NCI-H82 treated with DMSO at 0.1 percent for 48 hours (cell line): ENCODE results near the gene CD69.

ENCODE experiments used
- DNase-seq: peaks from one replicate; lab custom pipeline; 2025; ENCODE audit not compliant: unreplicated experiment; lab: John Stamatoyannopoulos, UW

CD69 gene

DNA sequence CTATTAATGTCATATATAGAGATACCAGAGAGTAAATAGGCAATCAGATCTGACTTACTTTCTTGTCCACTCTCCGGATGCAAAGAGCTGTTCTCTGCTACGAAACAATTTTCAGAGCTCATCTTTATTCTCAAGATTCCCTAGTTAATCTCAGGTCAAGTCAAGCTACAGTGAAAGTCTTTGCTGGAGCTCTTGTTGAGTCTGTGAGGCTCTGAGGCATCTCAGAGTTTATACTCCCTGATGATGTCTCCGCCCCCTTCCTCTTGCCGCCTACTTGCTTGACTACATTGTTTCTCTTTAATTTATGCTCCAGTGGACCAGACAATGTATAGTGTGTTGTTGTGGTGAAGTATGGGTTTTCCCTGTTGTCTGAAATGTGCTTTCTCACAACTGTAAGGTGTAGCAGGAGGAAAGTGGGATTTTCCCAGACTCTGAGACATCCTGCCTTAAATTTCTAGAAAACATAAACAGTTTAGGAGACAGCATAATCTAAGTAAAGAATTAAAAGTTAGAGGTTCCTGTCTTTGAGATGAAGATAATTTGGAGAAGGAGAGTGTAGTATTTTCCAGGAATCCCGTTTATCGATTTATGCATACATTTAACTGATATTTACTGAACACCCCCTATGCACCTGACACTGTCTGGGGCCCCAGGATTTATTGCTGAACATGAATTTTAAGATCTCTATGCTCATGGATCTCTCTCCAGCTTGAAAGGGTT, at the start of gene CD69:
Gene CD69, minus strand, starts transcription at position 203 of the 720 bp plus-strand sequence. Its CDS starts 81 bp downstream, at position 122.
- no peak for DNase-seq

- no peak for DNase-seq
Observed at GRCh38 chr12:9809866-9810265, 49.2 kb upstream of the CD69 start.

DNA sequence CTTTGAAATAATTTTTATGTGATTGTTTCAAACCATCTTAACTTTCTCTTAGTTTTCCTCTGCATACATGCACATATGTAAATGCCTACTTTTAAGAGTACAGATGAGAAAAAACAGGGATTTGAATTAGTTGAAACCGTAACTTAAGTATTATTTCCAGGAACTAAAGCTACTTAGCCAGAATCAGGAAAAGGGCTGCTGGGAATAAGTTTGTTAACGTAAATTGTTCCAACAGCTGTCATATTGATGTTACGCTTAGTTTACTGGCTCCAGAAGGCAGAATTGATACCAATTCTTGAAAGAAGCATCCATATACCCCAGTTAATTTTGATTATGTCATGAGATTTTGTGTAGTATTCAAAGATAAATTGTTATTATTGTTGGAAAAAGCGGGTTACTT, 48.6 kb upstream of the CD69 start:
- no peak for DNase-seq

DNA sequence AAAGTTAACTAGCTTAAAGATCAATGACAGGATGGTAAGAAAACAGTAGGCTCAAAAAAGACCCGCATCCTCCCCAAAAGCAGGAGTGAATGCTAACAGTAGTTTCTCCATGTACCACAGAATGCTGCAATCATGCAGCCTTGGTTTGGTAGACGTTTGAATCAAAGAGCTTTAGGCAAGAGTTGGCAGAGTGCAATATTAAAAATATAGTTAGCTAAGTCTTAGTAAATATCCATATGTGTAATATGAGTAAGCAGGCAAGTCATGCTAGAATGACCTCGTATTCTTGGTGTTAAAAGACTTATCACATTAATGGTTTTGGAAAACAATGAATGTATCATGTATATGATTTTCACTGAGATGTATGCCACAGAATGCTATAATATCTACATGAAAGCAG, 47.8 kb upstream of the CD69 start:
- no peak for DNase-seq

DNA sequence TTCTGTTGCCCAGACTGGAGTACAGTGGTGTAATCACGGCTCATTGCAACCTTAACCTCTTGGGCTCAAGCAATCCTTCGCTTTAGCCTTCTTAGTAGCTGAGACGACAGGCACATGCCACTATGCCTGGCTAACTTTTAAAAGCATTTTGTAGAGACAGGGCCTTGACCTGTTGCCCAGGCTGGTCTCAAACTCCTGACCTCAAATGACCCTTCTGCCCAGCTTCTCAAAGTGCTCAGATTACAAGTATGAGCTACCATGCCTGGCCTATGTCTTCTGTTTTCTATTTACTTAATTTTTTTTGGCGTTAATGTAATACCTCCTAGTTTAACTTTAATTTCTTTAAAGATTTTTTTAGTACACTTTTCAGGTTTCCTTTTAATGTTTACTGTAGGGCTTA, 46.0 kb upstream of the CD69 start:
- no peak for DNase-seq

- no peak for DNase-seq
Observed at GRCh38 chr12:9805883-9806282, 45.2 kb upstream of the CD69 start.

DNA sequence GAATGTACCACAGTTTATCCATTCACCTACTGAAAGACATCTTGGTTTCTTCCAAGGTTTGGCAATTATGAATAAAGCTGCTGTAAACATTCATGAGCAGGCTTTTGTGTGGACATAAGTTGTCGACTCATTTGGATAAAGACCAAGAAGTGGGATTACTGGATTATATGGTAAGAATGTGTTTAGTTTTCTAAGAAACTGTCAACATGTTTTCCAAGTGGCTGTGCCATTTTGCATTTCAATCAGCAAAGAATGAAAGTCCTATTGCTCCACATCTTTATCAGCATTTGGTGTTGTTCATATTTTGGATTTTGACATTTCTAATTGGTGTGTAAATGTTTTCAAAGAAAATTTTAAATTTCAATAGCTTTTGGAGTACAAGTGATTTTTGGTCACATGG, 39.3 kb upstream of the CD69 start:
- DNase-seq, result no peak

GRCh38 chr12:9797722-9798619, 37.3 kb upstream of the CD69 start:
- DNase-seq, result peak; percentile 0

DNA sequence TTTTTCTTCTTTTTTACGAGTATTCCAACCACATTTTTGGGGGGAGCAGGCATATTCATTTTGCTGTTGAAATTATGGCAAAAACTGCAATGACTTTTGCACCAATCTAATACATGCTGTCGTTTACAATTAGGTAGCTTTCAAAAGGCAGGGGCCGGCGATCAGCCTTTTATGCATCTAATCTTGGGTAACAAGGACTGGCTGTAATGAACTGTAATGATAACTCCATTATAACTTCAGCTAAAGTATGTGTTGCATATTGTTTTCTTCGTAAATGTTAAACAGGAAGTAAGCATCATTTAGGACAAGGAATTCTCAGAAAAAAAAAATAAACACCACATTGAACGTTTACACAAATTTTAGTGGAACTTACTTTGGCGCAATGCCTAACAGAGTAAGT, 36.3 kb upstream of the CD69 start:
- no peak for DNase-seq

GRCh38 chr12:9796346-9796745, 35.6 kb upstream of the CD69 start:
- DNase-seq, result no peak

DNA sequence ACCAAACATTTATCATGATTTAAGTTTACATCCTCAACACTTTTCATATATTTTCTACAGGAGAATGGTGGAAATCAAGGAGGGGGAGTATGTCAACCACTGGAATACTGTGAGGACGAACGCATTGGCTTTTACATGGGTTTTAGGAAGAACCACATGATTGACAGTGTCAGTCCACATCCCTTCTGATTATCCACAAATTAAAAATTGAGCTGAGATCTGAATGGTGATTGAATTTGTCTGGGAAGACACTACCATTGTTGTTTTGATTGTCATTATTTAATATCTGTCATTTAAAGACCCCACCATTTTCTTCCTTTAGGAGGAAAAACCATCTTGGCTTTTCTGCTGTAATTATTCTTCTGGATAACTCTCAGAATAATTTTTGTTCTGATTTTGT, 35.2 kb upstream of the CD69 start:
- no peak for DNase-seq

GRCh38 chr12:9794484-9795093, 33.9 kb upstream of the CD69 start:
- DNase-seq, result no peak

GRCh38 chr12:9793779-9794395, 33.2 kb upstream of the CD69 start:
- no peak for DNase-seq

DNA sequence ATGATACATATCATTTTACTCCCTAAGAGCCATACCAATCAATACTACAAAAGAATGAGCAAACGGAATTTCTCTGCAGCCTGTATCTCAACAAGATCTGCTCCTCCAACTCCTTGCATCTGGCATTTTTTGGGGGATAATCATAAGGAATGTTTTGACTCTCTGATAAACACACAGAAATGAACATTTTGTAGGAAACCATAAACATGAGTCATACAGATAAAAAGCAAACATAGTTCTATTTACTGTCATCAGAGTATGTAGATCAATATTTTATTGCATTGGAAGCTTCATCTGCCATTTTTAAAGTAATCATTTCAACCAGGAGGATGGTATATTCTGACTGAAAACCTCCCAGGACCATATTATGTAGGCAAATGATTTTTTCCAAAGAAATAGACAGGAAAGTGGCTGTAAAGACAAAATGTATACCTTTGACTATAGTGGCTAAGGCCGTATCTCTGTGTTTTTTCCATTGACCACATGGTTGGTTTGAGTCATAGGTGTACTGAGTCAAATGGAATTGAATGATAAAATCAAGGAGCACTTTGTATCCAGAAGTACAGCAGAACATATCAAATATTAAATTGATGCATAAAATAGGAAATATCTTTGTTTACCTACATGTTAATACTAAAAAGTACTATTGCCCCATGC, 32.4 kb upstream of the CD69 start:
- no peak for DNase-seq

DNA sequence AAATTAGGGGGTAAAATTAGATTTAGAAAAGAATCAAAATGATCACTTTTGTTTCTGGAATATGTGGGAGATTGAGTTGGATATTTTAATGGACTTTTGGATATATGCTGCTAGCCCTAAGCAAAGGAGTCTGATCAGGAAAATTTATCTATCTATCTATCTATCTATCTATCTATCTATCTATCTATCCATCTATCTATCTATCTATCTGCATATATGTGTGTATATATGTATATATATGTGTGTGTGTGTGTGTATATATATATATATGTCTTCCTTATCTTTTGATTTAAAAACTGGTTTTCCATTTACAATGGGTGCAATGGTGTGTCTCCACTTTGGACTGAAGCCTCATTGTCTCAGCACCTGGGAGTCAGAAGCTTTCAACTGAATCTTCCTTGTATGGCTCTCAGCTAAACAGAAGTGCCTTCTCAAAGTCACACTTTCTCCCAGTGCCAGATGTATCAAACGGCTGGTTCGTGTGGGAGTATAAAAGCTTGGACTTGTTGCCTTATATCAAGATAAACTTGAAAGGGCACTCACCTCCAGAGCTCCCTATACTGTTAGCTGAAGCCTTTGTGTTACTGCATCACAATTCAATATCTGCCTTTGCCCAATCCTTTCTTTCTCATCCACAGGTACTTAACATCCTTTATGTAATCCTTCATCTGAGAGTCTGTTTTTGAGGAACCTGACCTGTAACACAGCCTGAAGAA, 31.6 kb upstream of the CD69 start:
- DNase-seq, result no peak

DNA sequence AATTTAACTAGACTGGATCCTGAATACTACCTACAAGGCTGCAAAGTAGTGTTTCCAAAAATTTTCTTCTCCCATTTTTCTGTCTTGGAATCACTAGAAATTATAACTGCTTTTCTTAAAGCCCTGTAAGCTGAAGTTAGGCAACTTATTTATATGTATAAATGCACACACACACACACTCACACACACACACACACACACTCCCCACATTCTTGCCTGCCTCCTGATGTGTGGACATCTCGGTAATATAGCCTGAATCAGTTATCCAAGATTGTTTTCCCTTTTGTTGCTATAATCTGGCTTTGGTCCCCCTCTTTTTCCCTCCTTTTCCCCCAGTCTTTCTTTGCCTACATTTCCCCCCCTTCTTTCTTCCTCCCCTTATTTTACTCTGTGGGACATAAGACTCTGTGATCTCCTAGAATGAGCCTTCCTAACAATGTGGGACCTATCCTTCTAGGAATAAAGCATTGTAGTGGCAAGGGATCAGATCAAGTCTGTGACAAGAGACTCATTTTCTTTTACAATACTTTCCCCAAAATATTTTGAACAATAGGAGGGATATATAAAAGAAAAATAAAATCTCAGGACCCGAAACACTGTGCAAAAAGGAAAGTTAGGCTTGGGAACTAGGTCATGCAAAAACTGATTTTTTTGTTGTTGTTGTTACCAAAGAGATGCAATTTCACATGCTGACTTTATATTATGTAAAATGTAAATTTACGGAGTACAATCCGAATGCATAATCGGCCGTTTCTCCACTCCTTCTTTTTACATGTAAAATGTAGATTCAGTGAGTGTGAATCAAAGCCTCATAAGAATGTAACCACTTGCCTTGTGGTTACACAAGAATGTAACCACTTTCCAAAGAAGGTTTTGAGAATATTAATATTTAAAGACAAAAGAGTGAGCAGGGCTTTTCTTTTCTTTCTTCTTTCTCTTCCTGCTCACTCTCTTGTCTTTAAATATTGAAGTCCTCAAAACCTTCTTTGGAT, 26.3 kb upstream of the CD69 start:
- no peak for DNase-seq

DNA sequence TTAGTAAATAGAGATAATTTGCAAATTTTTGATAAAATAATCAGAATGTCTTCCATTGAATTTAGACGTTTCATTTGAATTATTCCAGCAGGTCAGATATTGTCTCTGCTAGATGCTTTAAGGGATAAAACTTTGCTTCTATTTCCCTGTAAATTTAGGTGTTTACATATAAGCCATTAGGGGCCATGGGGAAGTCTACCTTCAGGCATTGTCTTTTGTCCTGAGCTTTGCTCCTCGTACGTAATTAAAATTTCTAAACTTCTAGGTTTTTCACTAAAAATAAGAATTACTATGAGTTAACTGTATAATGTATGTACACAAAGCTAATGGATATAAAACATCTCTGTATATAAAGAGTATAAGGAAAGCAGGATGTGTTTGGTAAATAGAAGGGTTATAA, 24.1 kb upstream of the CD69 start:
- DNase-seq, result no peak

GRCh38 chr12:9784326-9784725, 23.6 kb upstream of the CD69 start:
- DNase-seq, result no peak
